ENCODE results near the gene HK2.
A peak's percentile ranks its signal among the peaks of the same experiment; 100 is the strongest.
"Not testable (repeated sequence)": the region's sequence is repeated elsewhere in the genome, so short reads cannot be mapped to it uniquely, and the experiment has no call there.

Gene HK2

GRCh38 chr2:74834792-74835755, 1.1 kb downstream of the HK2 start:
- FAIRE-seq (peak; percentile 86), DNase-seq (ENCODE audit: insufficient read length, low spot score) (peak; percentile 57)

- FAIRE-seq, result peak; percentile 83
- DNase-seq (ENCODE audit: insufficient read length, low spot score), result peak; percentile 63
Observed at GRCh38 chr2:74835831-74836674, 2.1 kb downstream of the HK2 start.

GRCh38 chr2:74836675-74837401, 2.9 kb downstream of the HK2 start:
- DNase-seq (ENCODE audit: insufficient read length, low spot score), result no peak

GRCh38 chr2:74841641-74842040, 7.7 kb downstream of the HK2 start:
- FAIRE-seq, result no peak
- DNase-seq (ENCODE audit: insufficient read length, low spot score), result no peak

More at GRCh38 chr2:74836675-74837401, 2.9 kb downstream of the HK2 start:
- no peak for FAIRE-seq

- no peak for FAIRE-seq
- no peak for DNase-seq (ENCODE audit: insufficient read length, low spot score)
Observed at GRCh38 chr2:74843433-74843832, 9.5 kb downstream of the HK2 start.

GRCh38 chr2:74843899-74844298, 10.0 kb downstream of the HK2 start:
- peak; percentile 78 for FAIRE-seq
- DNase-seq (ENCODE audit: insufficient read length, low spot score), result peak; percentile 27

- FAIRE-seq (no peak), DNase-seq (ENCODE audit: insufficient read length, low spot score) (no peak)
Observed at GRCh38 chr2:74844752-74845151, 10.8 kb downstream of the HK2 start.

GRCh38 chr2:74845217-74845751, 11.4 kb downstream of the HK2 start:
- DNase-seq (ENCODE audit: insufficient read length, low spot score), result no peak
- no peak for FAIRE-seq

GRCh38 chr2:74845991-74846390, 12.1 kb downstream of the HK2 start:
- FAIRE-seq (no peak), DNase-seq (ENCODE audit: insufficient read length, low spot score) (no peak)

- no peak for FAIRE-seq
- no peak for DNase-seq (ENCODE audit: insufficient read length, low spot score)
Observed at GRCh38 chr2:74846481-74846880, 12.6 kb downstream of the HK2 start.

- DNase-seq (ENCODE audit: insufficient read length, low spot score) (no peak), FAIRE-seq (no peak)
Observed at GRCh38 chr2:74847070-74847858, 13.3 kb downstream of the HK2 start.

- DNase-seq (ENCODE audit: insufficient read length, low spot score) (peak; percentile 54), FAIRE-seq (peak; percentile 52)
Observed at GRCh38 chr2:74849228-74849892, 15.4 kb downstream of the HK2 start.

GRCh38 chr2:74850496-74851190, 16.7 kb downstream of the HK2 start:
- no peak for DNase-seq (ENCODE audit: insufficient read length, low spot score)
- FAIRE-seq, result no peak

- DNase-seq (ENCODE audit: insufficient read length, low spot score), result no peak
- FAIRE-seq, result no peak
Observed at GRCh38 chr2:74851191-74851566, 17.3 kb downstream of the HK2 start.

- not testable (repeated sequence) for FAIRE-seq; DNase-seq (ENCODE audit: insufficient read length, low spot score)
Observed at GRCh38 chr2:74853360-74853759, 19.4 kb downstream of the HK2 start.

GRCh38 chr2:74854401-74854800, 20.5 kb downstream of the HK2 start:
- no peak for FAIRE-seq
- DNase-seq (ENCODE audit: insufficient read length, low spot score), result no peak

GRCh38 chr2:74855114-74855707, 21.3 kb downstream of the HK2 start:
- DNase-seq (ENCODE audit: insufficient read length, low spot score); FAIRE-seq: not testable (repeated sequence)

- DNase-seq (ENCODE audit: insufficient read length, low spot score) (no peak), FAIRE-seq (no peak)
Observed at GRCh38 chr2:74856004-74856578, 22.2 kb downstream of the HK2 start.

Measured in GM19239 (cell line).